HG02642 (cell line): ENCODE data around the gene CDH3.

ENCODE experiments used
- ATAC-seq: cut with Tn5 transposase; IDR thresholded peaks from one replicate; pipeline ENCODE4 v1.9.1; 2021; ENCODE audit warnings: mild to moderate bottlenecking; ENCODE audit not compliant: unreplicated experiment, poor library complexity

The CDH3 gene

DNA sequence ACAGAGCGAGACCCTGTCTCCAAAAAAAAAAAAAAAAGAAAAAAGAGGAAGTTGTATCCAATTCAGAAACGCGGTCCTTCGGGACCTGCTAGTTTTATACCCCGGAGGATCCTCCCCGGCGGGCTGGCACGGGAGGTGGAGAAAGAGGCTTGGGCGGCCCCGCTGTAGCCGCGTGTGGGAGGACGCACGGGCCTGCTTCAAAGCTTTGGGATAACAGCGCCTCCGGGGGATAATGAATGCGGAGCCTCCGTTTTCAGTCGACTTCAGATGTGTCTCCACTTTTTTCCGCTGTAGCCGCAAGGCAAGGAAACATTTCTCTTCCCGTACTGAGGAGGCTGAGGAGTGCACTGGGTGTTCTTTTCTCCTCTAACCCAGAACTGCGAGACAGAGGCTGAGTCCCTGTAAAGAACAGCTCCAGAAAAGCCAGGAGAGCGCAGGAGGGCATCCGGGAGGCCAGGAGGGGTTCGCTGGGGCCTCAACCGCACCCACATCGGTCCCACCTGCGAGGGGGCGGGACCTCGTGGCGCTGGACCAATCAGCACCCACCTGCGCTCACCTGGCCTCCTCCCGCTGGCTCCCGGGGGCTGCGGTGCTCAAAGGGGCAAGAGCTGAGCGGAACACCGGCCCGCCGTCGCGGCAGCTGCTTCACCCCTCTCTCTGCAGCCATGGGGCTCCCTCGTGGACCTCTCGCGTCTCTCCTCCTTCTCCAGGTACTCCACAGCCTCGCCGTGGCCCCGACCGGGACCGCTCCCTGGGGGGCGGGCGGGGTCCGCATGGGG, at the start of gene CDH3:
TSS of gene CDH3 (plus strand) at position 596 of the 779 bp plus-strand sequence. CDS start at position 666, 70 bp downstream.
- ATAC-seq: no peak

DNA sequence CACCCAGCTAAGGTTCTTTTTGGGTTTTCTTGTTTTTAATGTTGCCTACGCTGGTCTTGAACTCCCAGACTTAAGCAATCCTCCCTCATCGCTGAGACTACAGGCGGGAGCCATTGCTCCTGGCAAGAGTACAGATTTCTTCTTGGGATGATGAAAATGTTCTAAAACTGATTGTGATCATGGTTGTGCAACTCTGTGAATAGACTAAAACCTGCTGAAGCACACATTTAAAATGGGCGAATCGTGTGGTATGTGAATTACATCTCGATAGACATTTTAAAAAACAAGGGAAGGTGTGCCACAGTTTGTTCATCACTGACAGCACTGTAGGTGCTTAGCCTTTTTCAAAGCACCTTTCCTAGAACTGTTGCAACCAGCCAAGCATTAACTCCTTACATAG, 48.8 kb upstream of the CDH3 start:
- no peak for ATAC-seq

DNA sequence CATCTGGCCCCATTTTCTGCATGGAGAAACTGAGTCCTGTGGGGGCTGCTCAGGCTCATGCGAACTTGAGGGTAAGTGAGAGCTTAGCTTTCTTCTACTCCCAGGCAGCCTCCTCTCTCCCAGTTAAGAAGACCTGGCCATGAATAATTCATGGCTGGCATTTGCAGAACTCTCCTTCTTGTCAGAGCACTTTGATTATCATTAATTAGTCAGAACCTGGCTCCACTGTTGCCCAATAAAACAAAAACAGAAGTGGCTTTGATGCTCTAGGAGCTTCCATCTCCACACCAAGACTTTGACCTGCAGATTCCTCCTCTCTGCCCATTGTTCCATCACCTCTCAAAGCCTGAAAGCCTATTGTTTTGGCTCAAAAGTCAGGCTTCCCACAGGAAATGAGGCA, 45.5 kb upstream of the CDH3 start:
- ATAC-seq: no peak

DNA sequence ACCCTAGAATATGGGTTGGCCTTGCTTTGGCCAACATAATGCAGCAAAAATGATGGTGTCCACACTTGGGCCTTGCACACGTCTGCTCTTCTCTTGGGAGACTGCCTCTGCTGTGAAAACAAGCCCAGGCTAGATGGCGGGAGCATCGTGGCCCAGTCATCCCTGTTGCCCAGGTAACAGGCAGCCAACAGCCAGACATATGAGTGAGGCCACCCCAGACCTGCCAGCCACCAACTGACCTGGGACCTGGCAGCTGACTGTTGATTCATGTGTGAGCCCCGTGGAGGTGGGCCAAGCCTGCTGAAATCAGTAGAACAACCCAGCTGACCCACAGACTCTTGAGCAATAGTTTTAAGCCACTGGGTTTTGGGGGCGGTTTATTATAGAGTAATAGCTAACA, 39.4 kb upstream of the CDH3 start:
- ATAC-seq: no peak

DNA sequence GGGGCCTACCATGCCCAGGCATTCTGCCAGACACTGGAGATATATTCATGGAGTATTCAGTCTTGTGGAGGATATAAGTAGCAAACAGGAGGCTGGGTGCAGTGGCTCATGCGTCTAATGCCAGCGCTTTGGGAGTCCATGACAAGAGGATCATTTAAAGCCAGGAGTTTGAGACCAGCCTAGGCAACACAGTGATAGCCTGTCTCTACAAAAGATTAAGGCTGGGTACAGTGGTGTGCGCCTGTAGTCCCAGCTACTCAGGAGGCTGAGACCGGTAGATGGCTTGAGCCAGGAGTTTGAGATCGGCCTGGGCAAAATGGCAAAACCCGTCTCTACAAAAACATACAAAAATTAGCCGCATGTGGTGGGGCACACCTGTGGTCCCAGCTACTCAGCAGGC, 37.7 kb upstream of the CDH3 start:
- no peak for ATAC-seq

DNA sequence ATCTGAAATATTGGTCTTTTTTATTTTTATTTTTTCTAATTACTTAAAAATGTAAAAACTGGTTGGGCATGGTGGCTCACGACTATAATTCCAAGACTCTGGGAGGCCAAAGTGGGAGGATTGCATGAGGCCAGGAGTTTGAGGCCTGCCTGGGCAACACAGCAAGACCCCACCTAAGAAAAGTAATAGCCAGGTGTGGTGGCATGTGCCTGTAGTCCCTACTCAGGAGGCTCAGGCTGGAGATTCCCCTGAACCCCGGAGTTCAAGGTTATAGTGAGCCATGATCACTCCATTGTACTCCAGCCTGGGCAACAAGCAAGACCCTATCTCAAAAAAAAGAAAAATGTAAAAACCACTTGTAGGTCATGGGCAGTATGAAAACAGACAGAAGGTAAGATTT, 36.8 kb upstream of the CDH3 start:
- no peak for ATAC-seq

DNA sequence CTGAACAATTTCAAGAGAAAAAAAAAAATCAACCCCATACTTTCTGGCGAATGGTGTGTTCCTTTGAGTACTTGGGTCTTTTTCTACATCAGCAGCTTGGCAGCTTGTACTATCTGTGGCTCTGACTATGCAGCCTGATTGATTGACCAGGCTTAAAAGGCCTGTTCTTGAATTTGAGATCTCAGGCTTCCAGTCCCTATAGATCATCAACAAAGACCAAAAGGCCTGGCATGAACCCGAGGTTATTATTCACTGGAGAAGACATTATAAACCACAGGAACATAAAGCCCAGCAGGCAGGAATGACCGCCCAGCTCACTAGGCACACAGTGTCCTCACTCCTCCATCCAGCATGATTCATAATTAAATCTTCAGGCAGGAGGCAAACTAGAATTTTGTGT, 32.1 kb upstream of the CDH3 start:
- ATAC-seq: no peak

DNA sequence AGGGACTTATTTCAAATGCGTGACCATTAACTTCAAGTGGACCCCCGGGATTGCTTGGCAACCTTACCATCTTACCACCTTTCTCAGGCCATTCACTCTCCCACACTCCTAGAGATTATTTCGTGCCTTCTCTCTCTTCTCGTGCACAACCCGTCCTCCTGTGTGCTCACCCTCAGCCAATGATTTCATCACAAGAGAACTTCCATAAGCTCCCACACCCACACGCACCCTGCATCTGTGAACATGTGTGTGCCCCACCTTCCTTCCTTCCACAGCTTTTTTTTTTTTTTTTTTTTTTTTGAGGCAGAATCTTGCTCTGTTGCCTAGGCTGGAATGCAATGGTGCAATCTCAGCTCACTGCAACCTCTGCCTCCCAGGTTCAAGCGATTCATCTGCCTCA, 27.4 kb upstream of the CDH3 start:
- ATAC-seq: no peak

DNA sequence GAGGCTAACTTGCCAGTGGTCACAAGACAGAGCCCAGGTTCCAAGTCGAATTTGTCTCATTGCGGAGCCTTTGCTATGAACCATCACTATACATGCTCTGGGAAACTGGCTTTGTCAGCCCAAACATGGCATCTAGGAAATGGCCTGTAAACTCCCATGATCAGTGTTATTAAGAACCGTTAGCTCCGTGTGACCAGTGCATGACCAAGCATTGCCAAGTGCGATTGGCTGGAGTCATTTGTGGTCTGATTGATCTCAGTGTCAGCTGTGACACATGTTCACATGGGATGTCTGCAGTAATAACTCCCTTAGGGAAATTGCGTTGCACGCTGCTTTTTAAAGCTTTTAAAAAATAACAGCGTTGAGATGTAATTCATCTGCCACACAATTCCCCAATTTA, 18.6 kb upstream of the CDH3 start:
- no peak for ATAC-seq

DNA sequence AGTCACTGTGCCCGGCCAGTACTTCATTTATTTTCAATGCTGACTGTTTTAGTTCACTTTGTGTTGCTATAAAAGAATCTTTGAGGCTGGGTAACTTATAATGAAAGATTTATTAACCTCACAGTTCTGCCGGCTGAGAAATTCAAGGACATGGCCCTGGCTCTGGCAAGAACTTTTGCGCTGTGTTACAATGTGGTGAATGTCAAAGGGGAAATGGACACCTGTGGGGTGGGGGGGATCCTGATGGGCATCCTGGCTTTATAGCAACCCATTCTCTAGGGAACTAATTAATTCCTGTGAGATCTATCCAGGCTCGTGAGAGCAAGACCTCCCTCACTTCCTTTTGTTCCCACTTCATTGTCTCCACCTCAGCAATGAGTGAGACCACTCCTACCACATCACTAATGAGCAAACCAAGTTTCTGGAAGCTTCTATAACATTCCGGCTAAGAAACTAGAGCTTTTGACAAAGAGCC, 17.1 kb upstream of the CDH3 start:
- ATAC-seq: no peak

DNA sequence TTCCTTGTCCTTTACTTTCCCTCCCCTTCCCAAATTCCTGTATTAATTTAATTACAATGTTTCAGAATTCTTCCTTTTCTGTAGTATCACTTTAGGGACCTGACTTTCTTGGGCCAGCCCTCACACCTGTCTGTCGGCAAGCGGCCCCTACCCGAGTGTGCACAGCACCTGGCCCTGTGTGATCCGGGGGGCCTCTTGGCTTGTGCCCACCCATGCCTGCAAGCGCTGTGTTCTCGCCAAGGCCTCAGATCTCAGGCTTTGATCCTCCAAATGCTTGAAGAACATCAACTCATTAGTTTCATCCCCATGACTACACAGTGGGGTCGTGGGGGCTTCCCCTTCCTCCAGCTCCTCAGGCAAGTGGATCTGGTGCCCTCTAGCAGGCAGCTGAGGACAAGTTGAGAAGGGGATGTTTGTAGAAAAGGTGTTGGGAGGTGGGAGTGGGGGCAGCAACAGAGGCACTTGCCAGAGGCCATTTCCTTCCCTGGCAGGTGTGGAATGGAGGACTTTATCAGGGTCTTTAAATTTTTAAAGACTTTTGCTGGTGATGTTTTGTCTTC, 15.7 kb upstream of the CDH3 start:
- ATAC-seq: no peak

DNA sequence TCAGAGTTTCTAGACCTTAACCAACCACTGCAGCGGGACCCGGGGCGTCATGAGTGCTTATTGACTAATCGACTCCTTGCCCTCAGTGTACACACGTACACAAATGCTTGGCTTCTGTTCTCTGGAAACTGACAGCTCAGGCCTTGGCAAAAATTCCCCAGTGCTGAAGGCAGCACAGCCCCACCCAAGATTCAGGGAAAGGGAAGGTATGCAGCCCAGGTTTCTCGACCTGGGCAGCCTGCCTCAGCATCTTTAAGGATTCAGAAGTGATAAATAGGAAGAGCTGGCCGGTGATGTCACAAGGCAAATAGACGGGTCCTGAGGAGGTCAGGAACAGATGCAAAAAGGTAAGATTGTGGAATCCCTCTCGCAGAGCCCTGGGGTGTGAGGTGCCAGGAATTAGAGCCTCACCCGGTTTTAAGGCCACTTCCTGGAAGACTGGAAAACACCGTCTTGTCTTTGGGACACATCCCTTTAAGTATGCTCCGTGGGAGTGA, 9.0 kb upstream of the CDH3 start:
- ATAC-seq: no peak

DNA sequence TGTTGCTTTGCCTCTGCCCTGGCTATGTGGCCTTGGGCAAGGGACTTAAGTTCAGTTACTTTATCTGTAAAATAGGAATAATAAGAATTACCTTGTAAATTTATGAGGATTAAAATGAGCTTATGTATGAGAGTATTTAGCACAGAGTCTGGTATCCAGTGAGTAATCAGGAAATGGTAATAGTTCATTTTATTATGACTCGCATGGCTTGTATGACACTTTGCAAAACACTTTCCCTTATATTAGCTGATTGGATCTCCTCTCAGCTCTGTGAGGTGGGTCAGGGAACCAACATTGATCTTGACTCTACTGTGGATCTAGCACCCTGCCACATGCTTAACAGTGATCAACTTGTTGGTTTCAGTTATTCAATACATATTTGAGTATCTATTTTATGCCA, 8.3 kb upstream of the CDH3 start:
- ATAC-seq: no peak

DNA sequence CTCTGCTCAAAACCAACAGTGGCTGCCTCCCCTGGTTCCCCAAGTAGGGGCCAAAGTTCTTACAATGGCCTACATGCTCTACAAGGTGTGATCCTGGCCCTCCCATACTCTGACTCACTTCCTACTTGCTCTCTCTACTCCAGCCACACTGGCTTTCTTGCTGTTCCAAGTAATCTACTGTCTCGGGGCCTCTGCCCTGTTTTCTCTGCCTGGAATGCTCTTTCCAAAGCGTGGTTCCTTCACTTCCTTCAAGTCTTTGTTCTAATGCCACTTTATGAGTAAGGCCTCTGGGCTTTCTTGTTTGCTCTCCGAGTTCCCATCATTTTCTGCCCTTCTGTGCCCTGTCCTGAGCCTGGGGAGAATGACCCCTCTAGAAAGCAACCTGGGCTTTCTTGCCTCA, 4.1 kb upstream of the CDH3 start:
- no peak for ATAC-seq

DNA sequence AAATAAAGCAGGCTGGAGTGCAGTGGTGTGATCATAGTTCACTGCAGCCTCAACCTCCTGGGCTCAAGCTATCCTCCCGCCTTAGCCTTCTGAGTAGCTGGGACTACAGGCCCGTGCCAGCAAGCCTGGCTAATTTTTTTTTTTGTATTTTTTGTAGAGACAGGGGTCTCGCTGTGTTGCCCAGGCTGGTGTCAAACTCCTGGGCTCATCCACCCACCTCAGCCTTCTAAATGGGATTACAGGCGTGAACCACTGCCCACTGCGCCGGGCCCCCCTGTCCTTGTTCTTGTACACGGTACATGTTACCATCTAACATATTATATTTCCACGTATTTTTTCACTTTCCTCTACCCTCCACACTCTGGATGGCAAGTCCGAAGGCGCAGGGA, 3.1 kb upstream of the CDH3 start:
- ATAC-seq: no peak

DNA sequence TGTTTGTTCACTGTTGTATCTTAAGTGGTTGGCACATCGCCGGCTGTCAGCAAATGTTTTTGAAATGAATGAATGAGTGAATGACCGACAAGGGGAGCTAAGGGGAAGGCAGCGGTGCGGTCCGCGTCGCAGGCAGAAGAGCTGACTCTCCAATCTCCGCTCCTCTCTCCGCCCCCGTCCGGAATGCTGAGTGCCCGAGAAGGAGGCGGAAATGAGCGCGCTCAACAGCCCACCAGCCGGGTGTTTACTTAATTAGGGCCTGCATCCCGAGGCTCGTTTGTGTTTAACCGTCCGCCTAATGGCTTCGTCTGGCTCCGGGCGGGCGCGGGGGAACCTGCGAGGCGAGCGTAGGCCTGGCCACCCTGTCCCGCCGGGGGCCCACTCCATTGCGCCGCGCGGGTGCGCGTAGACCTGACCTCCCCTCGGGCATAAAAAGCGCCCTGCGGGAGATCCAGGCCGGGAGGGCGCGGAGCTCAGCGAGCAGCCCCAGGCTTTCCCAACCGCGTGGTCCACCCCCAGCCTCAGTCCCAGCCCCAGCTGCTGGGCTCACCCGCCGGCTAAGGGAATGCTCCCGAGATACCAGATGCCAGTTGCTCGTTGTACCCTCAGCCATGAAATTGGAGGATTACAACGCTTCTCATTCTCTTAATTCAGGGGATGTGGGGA, 2.5 kb upstream of the CDH3 start:
- no peak for ATAC-seq

DNA sequence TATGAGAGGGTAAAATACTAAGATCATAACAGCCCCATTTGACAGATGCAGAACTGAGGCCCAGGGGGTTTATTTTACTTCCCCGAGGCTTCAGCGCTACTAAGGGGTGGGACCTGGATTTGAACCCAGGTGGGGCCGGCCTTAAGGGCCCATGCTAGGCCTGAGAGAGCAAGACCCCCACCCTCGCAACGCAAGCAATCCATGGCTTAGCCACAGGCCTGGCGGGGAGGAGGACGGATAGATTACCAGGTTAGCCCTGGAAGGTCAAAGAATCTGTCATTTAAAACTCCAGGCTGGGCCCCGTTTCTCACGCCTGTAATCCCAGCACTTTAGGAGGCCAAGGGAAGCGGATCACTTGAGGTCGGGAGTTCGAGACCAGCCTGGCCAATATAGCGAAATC, 1.9 kb upstream of the CDH3 start:
- ATAC-seq: no peak

DNA sequence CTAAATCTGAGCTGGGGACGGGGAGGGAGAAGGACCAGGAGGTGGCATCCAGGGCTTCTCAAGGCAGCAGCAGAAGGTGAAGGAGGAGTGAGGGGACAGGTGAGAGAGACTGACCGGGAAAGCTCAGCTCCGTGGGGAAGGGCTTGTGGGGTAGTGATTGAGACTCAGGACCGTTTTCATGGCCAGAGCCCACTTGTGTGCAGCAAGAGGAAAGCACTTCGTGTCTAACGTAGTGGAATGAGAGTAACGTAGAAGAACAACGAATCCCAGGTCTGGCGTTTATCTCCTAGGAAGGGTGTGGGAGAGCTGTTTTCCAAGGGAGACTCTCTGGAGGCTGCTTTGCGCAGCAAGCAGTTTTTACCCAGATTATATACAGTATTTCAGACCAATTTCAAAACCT, 1.3 kb upstream of the CDH3 start:
- no peak for ATAC-seq

DNA sequence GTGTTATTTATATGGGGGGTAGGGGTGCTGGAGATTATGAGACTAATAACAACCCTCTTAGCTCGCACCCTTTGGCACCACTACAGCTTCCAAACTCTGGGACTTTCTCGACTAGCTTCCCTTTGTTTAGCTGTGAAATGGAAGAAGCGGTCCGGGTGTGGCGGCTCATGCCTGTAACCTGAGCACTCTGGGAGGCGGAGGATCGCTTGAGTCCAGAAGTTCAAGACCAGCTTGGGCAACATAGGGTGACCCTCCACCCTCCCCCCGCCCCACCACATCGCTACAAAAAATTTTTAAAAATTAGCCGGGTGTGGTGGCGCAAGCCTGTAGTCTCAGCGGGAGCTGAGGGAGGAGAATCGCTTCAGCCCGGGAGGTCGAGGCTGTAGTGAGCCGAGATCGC, 814 bp upstream of the CDH3 start:
- no peak for ATAC-seq

DNA sequence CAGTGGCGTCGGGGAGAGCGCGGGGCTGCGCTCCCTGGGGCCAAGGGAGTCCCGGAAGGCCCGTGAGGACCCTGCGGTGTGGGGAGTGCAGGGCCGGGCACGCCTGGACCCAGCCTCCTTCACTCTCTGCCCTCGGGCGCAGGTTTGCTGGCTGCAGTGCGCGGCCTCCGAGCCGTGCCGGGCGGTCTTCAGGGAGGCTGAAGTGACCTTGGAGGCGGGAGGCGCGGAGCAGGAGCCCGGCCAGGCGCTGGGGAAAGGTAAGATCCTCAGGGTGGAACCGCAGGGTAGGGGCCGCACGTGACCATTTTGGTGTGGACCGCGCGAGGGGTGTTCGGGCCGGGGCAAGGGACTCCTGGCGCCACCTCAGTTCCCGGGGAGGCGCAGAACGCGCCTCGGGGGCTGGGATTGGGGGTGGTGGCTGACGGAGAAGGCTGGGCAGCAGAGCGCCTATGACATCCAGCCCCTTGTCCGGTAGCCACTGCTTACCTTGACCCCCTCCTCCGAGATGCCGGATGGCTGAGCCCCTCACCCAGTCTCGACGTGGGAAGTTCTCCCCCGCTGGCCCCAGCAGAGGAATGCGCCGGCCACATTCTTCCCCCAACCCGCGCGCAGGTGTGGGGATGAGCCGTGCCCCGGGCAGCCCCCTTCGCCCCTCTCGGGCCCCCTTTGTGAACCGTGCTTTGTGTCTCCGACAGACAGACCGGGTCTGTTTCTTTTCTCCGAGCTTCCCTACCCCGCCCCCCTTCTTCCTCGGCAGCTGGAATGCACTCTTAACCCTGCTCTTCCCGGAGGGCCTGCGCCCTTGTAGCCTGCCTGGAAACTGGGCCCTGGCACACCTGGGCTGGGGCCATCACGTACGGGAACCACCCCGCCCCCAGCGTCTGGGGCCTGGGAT, 631 bp downstream of the CDH3 start:
- no peak for ATAC-seq
